HCT116 (cell line): ENCODE results near the gene SULT1C3.

Experiments used
- CEBPB ChIP-seq: IDR thresholded peaks from 2 replicates; pipeline ENCODE4 v1.6.1; 2012; ENCODE audit warnings: low read depth
- EZH2phosphoT487 ChIP-seq: fragments of 200-600 bp; IDR thresholded peaks from 2 replicates; pipeline ENCODE4 v1.6.1; 2018; ENCODE audit warnings: antibody characterized with exemption, borderline replicate concordance
- MAX ChIP-seq: IDR thresholded peaks from 2 replicates; pipeline ENCODE4 v1.6.1; 2012
- POLR2A ChIP-seq: IDR thresholded peaks from 2 replicates; pipeline ENCODE4 v1.7.0; 2011; ENCODE audit warnings: borderline replicate concordance; ENCODE audit not compliant: insufficient read depth, insufficient read length; ENCODE audit errors: extremely low read depth
- POLR2AphosphoS5 ChIP-seq: IDR thresholded peaks from 2 replicates; pipeline ENCODE4 v1.6.1; 2011; ENCODE audit warnings: mild to moderate bottlenecking, low read depth, low read length, moderate library complexity
- RAD21 ChIP-seq: IDR thresholded peaks from 2 replicates; pipeline ENCODE4 v1.6.1; 2012; ENCODE audit warnings: low read depth, mild to moderate bottlenecking
- REST ChIP-seq: IDR thresholded peaks from 2 replicates; pipeline ENCODE4 v1.6.1; 2012; ENCODE audit warnings: low read depth
- SIN3A ChIP-seq: IDR thresholded peaks from 2 replicates; pipeline ENCODE4 v1.6.1; 2012; ENCODE audit warnings: low read depth
- TCF7L2 ChIP-seq: IDR thresholded peaks from 2 replicates; pipeline ENCODE4 v1.7.0; 2011; ENCODE audit warnings: borderline replicate concordance, inconsistent platforms; ENCODE audit not compliant: insufficient read depth, insufficient read length; ENCODE audit errors: extremely low read depth
- YY1 ChIP-seq: IDR thresholded peaks from 2 replicates; pipeline ENCODE4 v1.6.1; 2011; ENCODE audit warnings: low read length, low read depth, moderate library complexity, mild to moderate bottlenecking; ENCODE audit not compliant: insufficient replicate concordance; ENCODE audit errors: extremely low read depth
- ZNF274 ChIP-seq: fragments of 200-500 bp; sonication (Bioruptor generic); IDR thresholded peaks from 2 replicates; pipeline ENCODE4 v1.6.1; 2014; ENCODE audit warnings: mild to moderate bottlenecking, low read depth, low read length, inconsistent platforms
- TF ChIP-seq, protein P1 (sequence below), 3 experiments: fragments of 200-600 bp in 1 of 3; sonication (generic) in 1 of 3; IDR thresholded peaks in 2 of 3; conservative IDR thresholded peaks in 1 of 3; 2 replicates each; pipeline ENCODE4 v1.5.1; 2012 to 2017; ENCODE audit warnings: low read depth in 2 of 3, low read length in 2 of 3, antibody characterized with exemption in 1 of 3, borderline replicate concordance in 1 of 3, control low read depth in 1 of 3, mild to moderate bottlenecking in 1 of 3, mixed read lengths in 1 of 3, mixed run types in 1 of 3, moderate library complexity in 1 of 3; ENCODE audit not compliant: insufficient read depth in 1 of 3

DNA sequence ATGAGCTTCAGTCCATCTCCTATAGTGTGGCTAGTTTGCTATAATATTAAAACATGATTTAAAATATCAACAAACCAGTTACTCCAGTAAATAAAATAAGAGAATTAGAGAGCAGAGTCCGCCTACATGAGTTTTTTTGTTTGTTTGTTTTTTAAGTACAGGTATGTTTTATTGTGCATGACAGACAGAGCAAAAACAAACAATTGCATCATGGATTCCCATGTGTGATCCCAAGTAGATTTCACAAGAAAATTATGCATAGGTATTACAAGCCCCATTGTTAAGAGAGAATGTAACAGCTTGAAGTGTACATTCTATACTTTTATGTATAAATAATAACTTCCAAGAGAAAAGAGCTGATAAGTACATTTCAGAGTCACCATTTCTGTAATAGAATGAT lies 21.0 kb downstream of the SULT1C3 start:
- TF ChIP-seq, protein P1, sequence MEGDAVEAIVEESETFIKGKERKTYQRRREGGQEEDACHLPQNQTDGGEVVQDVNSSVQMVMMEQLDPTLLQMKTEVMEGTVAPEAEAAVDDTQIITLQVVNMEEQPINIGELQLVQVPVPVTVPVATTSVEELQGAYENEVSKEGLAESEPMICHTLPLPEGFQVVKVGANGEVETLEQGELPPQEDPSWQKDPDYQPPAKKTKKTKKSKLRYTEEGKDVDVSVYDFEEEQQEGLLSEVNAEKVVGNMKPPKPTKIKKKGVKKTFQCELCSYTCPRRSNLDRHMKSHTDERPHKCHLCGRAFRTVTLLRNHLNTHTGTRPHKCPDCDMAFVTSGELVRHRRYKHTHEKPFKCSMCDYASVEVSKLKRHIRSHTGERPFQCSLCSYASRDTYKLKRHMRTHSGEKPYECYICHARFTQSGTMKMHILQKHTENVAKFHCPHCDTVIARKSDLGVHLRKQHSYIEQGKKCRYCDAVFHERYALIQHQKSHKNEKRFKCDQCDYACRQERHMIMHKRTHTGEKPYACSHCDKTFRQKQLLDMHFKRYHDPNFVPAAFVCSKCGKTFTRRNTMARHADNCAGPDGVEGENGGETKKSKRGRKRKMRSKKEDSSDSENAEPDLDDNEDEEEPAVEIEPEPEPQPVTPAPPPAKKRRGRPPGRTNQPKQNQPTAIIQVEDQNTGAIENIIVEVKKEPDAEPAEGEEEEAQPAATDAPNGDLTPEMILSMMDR (IDR thresholded peaks at IDR 0.05 in 2 of 3, conservative IDR thresholded peaks at IDR 0.05 in 1 of 3; ENCODE audit: borderline replicate concordance in 1 of 3, insufficient read depth in 1 of 3, low read depth in 2 of 3, low read length in 2 of 3): no peak
- TF ChIP-seq CEBPB (no peak), REST (no peak), TCF7L2 (no peak), RAD21 (no peak), POLR2AphosphoS5 (no peak), EZH2phosphoT487 (no peak), YY1 (no peak), POLR2A (no peak), MAX (no peak), SIN3A (no peak), ZNF274 (no peak)
